ENCODE results near the gene SRA1.

DNA sequence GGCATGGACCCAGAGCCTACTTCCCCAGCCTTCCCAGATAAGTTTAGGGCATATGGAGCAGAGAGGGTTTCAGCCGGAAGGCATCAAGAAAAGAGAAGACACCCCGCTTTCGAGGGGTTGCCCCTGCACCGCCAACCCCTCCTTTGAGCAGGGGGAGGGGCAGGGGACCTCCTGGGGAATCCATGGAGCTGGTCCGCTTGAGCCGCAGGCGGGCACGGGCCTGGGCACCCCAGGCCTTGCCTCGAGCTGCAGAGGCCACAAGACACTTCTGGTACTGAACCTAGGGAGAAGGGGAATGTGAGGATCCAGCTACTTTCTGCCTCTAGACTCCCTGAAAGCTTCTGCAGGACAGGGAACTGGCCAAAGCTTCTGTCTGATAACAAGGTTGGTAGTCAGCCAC is 1.3 kb upstream of the SRA1 start:
- TF ChIP-seq, protein P1, sequence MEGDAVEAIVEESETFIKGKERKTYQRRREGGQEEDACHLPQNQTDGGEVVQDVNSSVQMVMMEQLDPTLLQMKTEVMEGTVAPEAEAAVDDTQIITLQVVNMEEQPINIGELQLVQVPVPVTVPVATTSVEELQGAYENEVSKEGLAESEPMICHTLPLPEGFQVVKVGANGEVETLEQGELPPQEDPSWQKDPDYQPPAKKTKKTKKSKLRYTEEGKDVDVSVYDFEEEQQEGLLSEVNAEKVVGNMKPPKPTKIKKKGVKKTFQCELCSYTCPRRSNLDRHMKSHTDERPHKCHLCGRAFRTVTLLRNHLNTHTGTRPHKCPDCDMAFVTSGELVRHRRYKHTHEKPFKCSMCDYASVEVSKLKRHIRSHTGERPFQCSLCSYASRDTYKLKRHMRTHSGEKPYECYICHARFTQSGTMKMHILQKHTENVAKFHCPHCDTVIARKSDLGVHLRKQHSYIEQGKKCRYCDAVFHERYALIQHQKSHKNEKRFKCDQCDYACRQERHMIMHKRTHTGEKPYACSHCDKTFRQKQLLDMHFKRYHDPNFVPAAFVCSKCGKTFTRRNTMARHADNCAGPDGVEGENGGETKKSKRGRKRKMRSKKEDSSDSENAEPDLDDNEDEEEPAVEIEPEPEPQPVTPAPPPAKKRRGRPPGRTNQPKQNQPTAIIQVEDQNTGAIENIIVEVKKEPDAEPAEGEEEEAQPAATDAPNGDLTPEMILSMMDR (IDR thresholded peaks at IDR 0.05) = no peak
- TF ChIP-seq POLR2A (IDR thresholded peaks at IDR 0.05) (no peak), EP300 (IDR thresholded peaks at IDR 0.05) (no peak)
